HG02588 (cell line): ENCODE measurements around the gene GPR27.

Experiments used
- ATAC-seq: cut with Tn5 transposase; IDR thresholded peaks from one replicate; pipeline ENCODE4 v1.9.1; 2021; ENCODE audit warnings: mild to moderate bottlenecking, moderate library complexity; ENCODE audit not compliant: unreplicated experiment

Gene GPR27

GRCh38 chr3:71784201-71784913, 30.7 kb downstream of the GPR27 start:
- no peak for ATAC-seq

- no peak for ATAC-seq
These were observed 31.4 kb downstream of the GPR27 start, which contains the start of gene PROK2 for GRCh38 chr3:71784914-71785531. Gene PROK2 (minus strand): TSS chr3:71785148. CDS start chr3:71785052, 96 bp downstream.

- no peak for ATAC-seq
These were observed 32.0 kb downstream of the GPR27 start for GRCh38 chr3:71785532-71786216.

- ATAC-seq = no peak
These were observed 32.5 kb downstream of the GPR27 start for GRCh38 chr3:71786217-71786549.

GRCh38 chr3:71786551-71786950, 32.9 kb downstream of the GPR27 start:
- no peak for ATAC-seq

- no peak for ATAC-seq
These were observed 34.3 kb downstream of the GPR27 start for GRCh38 chr3:71787851-71788405.

- ATAC-seq = no peak
These were observed 36.3 kb downstream of the GPR27 start for GRCh38 chr3:71789922-71790321.

GRCh38 chr3:71791634-71792033, 38.0 kb downstream of the GPR27 start:
- ATAC-seq = no peak

- no peak for ATAC-seq
These were observed 42.6 kb downstream of the GPR27 start for GRCh38 chr3:71796290-71796689.

GRCh38 chr3:71797455-71797854, 43.8 kb downstream of the GPR27 start:
- no peak for ATAC-seq

GRCh38 chr3:71800023-71800422, 46.4 kb downstream of the GPR27 start:
- no peak for ATAC-seq

GRCh38 chr3:71801986-71802385, 48.3 kb downstream of the GPR27 start:
- ATAC-seq = no peak

GRCh38 chr3:71803248-71803647, 49.6 kb downstream of the GPR27 start:
- no peak for ATAC-seq

- ATAC-seq = no peak
These were observed 51.5 kb downstream of the GPR27 start for GRCh38 chr3:71805199-71805598.

- ATAC-seq = no peak
These were observed 52.0 kb downstream of the GPR27 start for GRCh38 chr3:71805691-71806090.
